Measurements from ENCODE around the gene ECSCR.
A peak's percentile ranks its signal among the peaks of the same experiment; 100 is the strongest.
"Not testable (repeated sequence)": the region's sequence is repeated elsewhere in the genome, so short reads cannot be mapped to it uniquely, and the experiment has no call there.

ECSCR gene, protein sequence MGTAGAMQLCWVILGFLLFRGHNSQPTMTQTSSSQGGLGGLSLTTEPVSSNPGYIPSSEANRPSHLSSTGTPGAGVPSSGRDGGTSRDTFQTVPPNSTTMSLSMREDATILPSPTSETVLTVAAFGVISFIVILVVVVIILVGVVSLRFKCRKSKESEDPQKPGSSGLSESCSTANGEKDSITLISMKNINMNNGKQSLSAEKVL

DNA sequence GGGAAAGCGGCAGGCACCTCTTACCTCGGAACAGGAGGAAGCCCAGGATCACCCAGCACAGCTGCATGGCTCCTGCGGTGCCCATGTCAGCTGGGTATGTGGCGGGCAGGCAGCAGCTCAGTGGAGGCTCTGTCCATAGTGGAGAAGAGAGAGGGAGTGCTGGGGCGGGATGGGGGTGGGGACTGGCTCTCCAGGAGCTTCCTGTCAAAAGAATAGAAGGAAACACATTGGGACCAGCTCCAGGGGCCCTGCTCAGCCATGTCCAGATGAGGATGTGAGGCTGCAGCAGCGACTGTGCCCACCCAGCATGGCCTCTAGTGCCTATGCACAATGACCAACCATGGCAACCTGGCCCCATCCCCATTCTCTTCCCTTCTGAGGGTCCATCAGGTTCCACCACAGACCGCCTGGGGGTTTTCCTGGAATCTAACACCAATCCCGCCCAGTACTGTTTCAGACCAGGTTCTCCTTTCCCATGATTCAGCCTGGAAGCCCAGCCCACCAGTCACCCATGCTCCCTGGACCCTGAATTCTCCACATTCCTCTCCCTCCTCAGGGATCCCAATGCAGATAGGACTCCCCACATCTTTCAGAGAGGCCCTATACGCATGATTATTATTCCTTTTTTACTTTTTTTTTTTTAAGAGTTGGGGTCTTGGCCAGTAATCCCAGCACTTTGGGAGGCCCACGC, at the start of gene ECSCR:
ECSCR (minus strand) TSS at position 158 of the 691 bp plus-strand sequence; CDS start at position 85, 73 bp downstream.
- peaks cover 7% of the 10 kb centered on the region for H3K27me3 Mint-ChIP-seq
- H3K4me1 Mint-ChIP-seq: peaks cover 14% of the 10 kb centered on the region
- H3K36me3 Mint-ChIP-seq: no peaks in the 10 kb centered on the region
- no peaks in the 10 kb centered on the region for H3K9me3 Mint-ChIP-seq
- no peak for ATAC-seq
- H3K27ac Mint-ChIP-seq: no peak within 1 kb of the TSS
- H3K4me3 Mint-ChIP-seq: no peak within 1 kb of the TSS

GRCh38 chr5:139504722-139505121, 42.2 kb upstream of the ECSCR start:
- H3K27ac Mint-ChIP-seq, H3K27me3 Mint-ChIP-seq, H3K4me3 Mint-ChIP-seq, H3K9me3 Mint-ChIP-seq, H3K4me1 Mint-ChIP-seq, ATAC-seq, H3K36me3 Mint-ChIP-seq: not testable (repeated sequence)

DNA sequence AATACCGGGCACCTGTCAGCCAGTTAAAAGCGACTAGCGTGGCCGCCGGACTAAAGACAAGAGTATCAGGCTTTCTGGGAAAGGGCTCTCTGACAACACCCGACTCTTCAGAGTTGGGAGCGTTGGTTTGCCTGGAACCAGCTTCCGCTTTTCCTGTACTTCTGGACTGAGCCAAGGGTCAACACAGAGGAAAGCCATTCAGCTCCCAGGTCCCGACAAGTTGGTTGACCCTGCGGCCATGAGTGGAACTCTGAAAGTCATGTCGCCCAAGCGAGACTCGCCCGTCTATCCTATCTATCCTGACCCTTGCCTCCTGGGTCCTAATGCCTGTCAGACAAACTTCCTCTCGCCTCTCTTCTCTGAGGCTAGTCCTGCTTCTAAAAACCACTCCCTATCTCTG, 41.3 kb upstream of the ECSCR start:
- H3K4me1 Mint-ChIP-seq, H3K27me3 Mint-ChIP-seq, H3K36me3 Mint-ChIP-seq, H3K4me3 Mint-ChIP-seq, H3K9me3 Mint-ChIP-seq, H3K27ac Mint-ChIP-seq, ATAC-seq: not testable (repeated sequence)

GRCh38 chr5:139503036-139503817, 40.7 kb upstream of the ECSCR start:
- not testable (repeated sequence) for H3K9me3 Mint-ChIP-seq, H3K4me3 Mint-ChIP-seq, H3K4me1 Mint-ChIP-seq, H3K27me3 Mint-ChIP-seq, ATAC-seq, H3K27ac Mint-ChIP-seq, H3K36me3 Mint-ChIP-seq

GRCh38 chr5:139501381-139501780, 38.8 kb upstream of the ECSCR start:
- H3K27ac Mint-ChIP-seq: no peak overlapping the region
- no peak overlapping the region for H3K4me3 Mint-ChIP-seq
- no peak for ATAC-seq
- H3K27me3 Mint-ChIP-seq: peaks cover 8% of the 10 kb centered on the region
- no peaks in the 10 kb centered on the region for H3K36me3 Mint-ChIP-seq
- H3K4me1 Mint-ChIP-seq: no peaks in the 10 kb centered on the region
- no peaks in the 10 kb centered on the region for H3K9me3 Mint-ChIP-seq

- Mint-ChIP-seq H3K4me3 (no peak overlapping the region), H3K36me3 (no peaks in the 10 kb centered on the region), H3K27me3 (peaks cover 8% of the 10 kb centered on the region), H3K9me3 (no peaks in the 10 kb centered on the region), H3K27ac (no peak overlapping the region), H3K4me1 (no peaks in the 10 kb centered on the region)
- ATAC-seq: no peak
These were observed 33.3 kb upstream of the ECSCR start for GRCh38 chr5:139495638-139496435.

- no peak for ATAC-seq
- no peaks in the 10 kb centered on the region for H3K9me3 Mint-ChIP-seq
- H3K27me3 Mint-ChIP-seq: peaks cover 18% of the 10 kb centered on the region
- no peak overlapping the region for H3K27ac Mint-ChIP-seq
- H3K4me1 Mint-ChIP-seq: no peaks in the 10 kb centered on the region
- H3K4me3 Mint-ChIP-seq: no peak overlapping the region
- H3K36me3 Mint-ChIP-seq: no peaks in the 10 kb centered on the region
These were observed 32.3 kb upstream of the ECSCR start for GRCh38 chr5:139494832-139495231.

DNA sequence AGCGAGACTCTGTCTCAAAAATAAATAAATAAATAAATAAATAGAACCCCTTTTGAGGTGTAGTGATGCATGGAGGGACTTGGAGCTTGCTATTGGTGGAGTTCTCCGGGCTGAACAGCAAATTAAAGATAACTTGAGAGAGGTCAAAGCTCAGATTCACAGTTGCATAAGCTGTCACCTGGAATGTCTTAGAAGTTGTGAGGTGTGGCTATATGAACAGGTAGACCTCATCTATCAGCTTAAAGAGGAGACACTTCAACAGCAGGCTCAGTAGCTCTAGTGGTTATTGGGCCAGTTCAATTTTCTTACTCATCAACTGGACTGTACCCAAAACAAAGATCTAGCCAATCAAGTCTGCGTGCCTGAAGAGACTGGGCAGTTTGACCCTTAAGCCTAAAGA, 31.7 kb upstream of the ECSCR start:
- Mint-ChIP-seq H3K36me3 (no peaks in the 10 kb centered on the region), H3K4me3 (no peak overlapping the region)

GRCh38 chr5:139492700-139493192, 30.2 kb upstream of the ECSCR start:
- Mint-ChIP-seq H3K27me3 (peaks cover 18% of the 10 kb centered on the region), H3K36me3 (no peaks in the 10 kb centered on the region), H3K4me1 (no peaks in the 10 kb centered on the region), H3K4me3 (no peak overlapping the region), H3K9me3 (no peaks in the 10 kb centered on the region), H3K27ac (no peak overlapping the region)
- no peak for ATAC-seq

More for the DNA sequence above, 31.7 kb upstream of the ECSCR start:
- Mint-ChIP-seq H3K27me3 (peaks cover 18% of the 10 kb centered on the region), H3K27ac (no peak overlapping the region), H3K4me1 (no peaks in the 10 kb centered on the region), H3K9me3 (no peaks in the 10 kb centered on the region)
- ATAC-seq: no peak

DNA sequence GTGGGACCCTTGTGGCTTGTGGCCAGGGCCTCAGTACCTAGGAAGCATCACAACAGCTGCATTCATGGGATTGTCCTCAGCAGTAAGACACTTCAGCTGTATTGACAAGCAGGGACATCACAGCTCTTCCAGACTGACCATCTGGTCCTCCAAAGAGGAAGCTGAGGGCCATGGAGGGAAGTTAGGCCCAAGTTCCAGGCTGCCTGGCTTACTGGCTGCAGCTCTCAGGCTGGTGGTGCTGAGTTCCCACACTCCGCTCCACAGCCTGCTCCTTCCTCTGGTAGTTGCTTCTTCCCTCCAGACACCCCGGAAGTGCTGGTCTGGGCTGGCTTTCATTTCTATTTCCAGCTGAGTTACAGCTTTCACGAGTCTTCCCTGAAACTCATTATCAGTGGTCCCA, 25.7 kb upstream of the ECSCR start:
- Mint-ChIP-seq H3K4me1 (no peaks in the 10 kb centered on the region), H3K27me3 (peaks cover 18% of the 10 kb centered on the region), H3K36me3 (no peaks in the 10 kb centered on the region), H3K27ac (no peak overlapping the region), H3K4me3 (no peak overlapping the region), H3K9me3 (no peaks in the 10 kb centered on the region)
- ATAC-seq: no peak

DNA sequence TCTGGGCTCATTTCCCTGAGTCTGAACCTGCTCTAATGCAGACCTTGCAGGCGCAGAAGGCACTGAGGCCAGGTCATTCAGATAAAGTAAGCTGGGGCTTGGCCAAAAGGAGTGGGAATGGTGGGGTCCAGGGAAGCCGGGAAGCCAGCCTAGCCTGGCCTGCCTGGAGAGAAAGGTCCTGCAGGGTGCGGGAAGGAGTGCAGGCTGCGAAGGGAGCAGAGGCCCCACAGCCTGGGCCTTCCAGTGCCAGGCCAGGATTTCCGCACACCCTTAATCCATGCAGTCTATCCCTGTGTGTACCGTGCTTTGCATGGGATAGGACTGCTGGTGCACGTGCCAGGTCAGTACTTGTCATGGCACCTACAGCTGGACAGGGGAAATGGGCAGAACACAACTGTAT, 23.7 kb upstream of the ECSCR start:
- Mint-ChIP-seq H3K4me3 (no peak overlapping the region), H3K4me1 (peaks cover 16% of the 10 kb centered on the region), H3K27ac (no peak overlapping the region), H3K27me3 (peaks cover 14% of the 10 kb centered on the region), H3K36me3 (no peaks in the 10 kb centered on the region), H3K9me3 (no peaks in the 10 kb centered on the region)
- ATAC-seq: peak; percentile 26

GRCh38 chr5:139482890-139483208, 20.3 kb upstream of the ECSCR start:
- H3K36me3 Mint-ChIP-seq, H3K9me3 Mint-ChIP-seq, H3K4me3 Mint-ChIP-seq, ATAC-seq, H3K27me3 Mint-ChIP-seq: not testable (repeated sequence)
- Mint-ChIP-seq H3K4me1 (peaks cover 16% of the 10 kb centered on the region), H3K27ac (peak overlapping the region; percentile 16)

- no peaks in the 10 kb centered on the region for H3K9me3 Mint-ChIP-seq
- peaks cover 16% of the 10 kb centered on the region for H3K4me1 Mint-ChIP-seq
- ATAC-seq: peak; percentile 25
- H3K36me3 Mint-ChIP-seq: no peaks in the 10 kb centered on the region
- H3K27me3 Mint-ChIP-seq: no peaks in the 10 kb centered on the region
- H3K27ac Mint-ChIP-seq: peak within 1 kb of the TSS; percentile 16
- no peak within 1 kb of the TSS for H3K4me3 Mint-ChIP-seq
These were observed 19.7 kb upstream of the ECSCR start, which contains the start of gene STING1 for GRCh38 chr5:139482050-139482889. TSS of gene STING1 (minus strand) at chr5:139482758. CDS start at chr5:139481704, 1,054 bp downstream.

DNA sequence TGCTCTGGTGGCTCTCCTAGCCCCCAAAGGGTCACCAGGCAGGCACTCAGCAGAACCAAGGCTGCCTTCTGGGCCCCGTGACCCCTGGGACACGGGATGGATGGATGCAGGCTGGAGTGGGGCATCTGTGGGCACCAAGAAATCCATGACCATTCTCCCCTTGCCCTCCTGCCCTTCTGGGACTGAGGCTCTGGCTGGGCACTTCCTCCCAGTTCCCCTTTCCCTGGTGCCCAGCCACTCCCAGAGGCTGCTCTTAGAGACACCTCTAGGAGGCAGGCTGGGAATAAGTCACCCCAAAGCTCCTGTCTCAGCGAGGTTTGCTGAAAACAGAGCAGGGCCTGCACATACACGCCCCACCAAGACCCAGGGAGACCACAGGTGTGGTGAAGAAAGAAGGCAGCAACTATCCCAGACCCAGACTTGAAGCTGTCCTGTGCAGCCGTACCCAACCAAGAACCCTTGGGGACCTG, 19.1 kb upstream of the ECSCR start:
- ATAC-seq: peak; percentile 6
- no peaks in the 10 kb centered on the region for H3K27me3 Mint-ChIP-seq
- no peaks in the 10 kb centered on the region for H3K9me3 Mint-ChIP-seq
- H3K27ac Mint-ChIP-seq: peak overlapping the region; percentile 16
- H3K4me1 Mint-ChIP-seq: peaks cover 16% of the 10 kb centered on the region
- no peak overlapping the region for H3K4me3 Mint-ChIP-seq
- H3K36me3 Mint-ChIP-seq: no peaks in the 10 kb centered on the region
